Epithelial cell of prostate (primary cell): ENCODE measurements around the gene EWSR1.

Experiments used
- DNase-seq: peaks from one replicate; pipeline ENCODE4 v3.0.0-alpha.2; 2011; ENCODE audit warnings: low read depth, low spot score
- H3K27ac ChIP-seq: fragments of 450-650 bp; 2 replicates; pipeline ENCODE4 v1.5.1; 2017; ENCODE audit warnings: mild to moderate bottlenecking

Gene EWSR1

GRCh38 chr22:29313576-29314466 lies 45.8 kb downstream of the EWSR1 start:
- no peak for DNase-seq
- no peak overlapping the region for H3K27ac ChIP-seq

GRCh38 chr22:29314537-29315285 lies 46.6 kb downstream of the EWSR1 start:
- no peak overlapping the region for H3K27ac ChIP-seq
- no peak for DNase-seq

- no peak for DNase-seq
- no peak within 1 kb of the TSS for H3K27ac ChIP-seq
Observed at GRCh38 chr22:29315286-29316140, 47.4 kb downstream of the EWSR1 start, which contains the start of gene RASL10A. RASL10A (minus strand) TSS chr22:29315697; CDS start chr22:29315246, 451 bp downstream.

GRCh38 chr22:29316141-29316828 lies 48.2 kb downstream of the EWSR1 start:
- no peak for DNase-seq
- no peak overlapping the region for H3K27ac ChIP-seq

- no peak for DNase-seq
Observed at GRCh38 chr22:29317827-29318454, 49.9 kb downstream of the EWSR1 start.

GRCh38 chr22:29319072-29319471 lies 51.0 kb downstream of the EWSR1 start:
- H3K27ac ChIP-seq, result no peak overlapping the region
- no peak for DNase-seq

More at GRCh38 chr22:29317827-29318454, 49.9 kb downstream of the EWSR1 start:
- no peak overlapping the region for H3K27ac ChIP-seq

- DNase-seq, result no peak
- no peak overlapping the region for H3K27ac ChIP-seq
Observed at GRCh38 chr22:29320546-29320945, 52.5 kb downstream of the EWSR1 start.

- no peak for DNase-seq
- no peak overlapping the region for H3K27ac ChIP-seq
Observed at GRCh38 chr22:29323641-29324040, 55.6 kb downstream of the EWSR1 start.

GRCh38 chr22:29325356-29325755 lies 57.3 kb downstream of the EWSR1 start:
- H3K27ac ChIP-seq, result no peak overlapping the region
- DNase-seq, result no peak

GRCh38 chr22:29325785-29326315 lies 57.8 kb downstream of the EWSR1 start:
- no peak overlapping the region for H3K27ac ChIP-seq
- no peak for DNase-seq

- no peak for DNase-seq
- no peak overlapping the region for H3K27ac ChIP-seq
Observed at GRCh38 chr22:29326481-29326880, 58.4 kb downstream of the EWSR1 start.

- no peak for DNase-seq
- no peak overlapping the region for H3K27ac ChIP-seq
Observed at GRCh38 chr22:29327089-29327764, 59.2 kb downstream of the EWSR1 start.

GRCh38 chr22:29328055-29328454 lies 60.0 kb downstream of the EWSR1 start:
- DNase-seq, result no peak
- H3K27ac ChIP-seq, result no peak overlapping the region

GRCh38 chr22:29328566-29329500 lies 60.8 kb downstream of the EWSR1 start:
- H3K27ac ChIP-seq, result no peak overlapping the region
- no peak for DNase-seq

GRCh38 chr22:29329581-29329980 lies 61.5 kb downstream of the EWSR1 start:
- no peak for DNase-seq
- H3K27ac ChIP-seq, result no peak overlapping the region

- no peak overlapping the region for H3K27ac ChIP-seq
- DNase-seq, result no peak
Observed at GRCh38 chr22:29330291-29330690, 62.2 kb downstream of the EWSR1 start.

- DNase-seq, result no peak
- no peak overlapping the region for H3K27ac ChIP-seq
Observed at GRCh38 chr22:29330753-29331152, 62.7 kb downstream of the EWSR1 start.
